ACC112 (cell line): ENCODE results near the gene MTF2.

Experiments used
- H2AFZ ChIP-seq: fragments of 200-600 bp; sonication (generic); one replicate; pipeline ENCODE4 v1.6.0; 2017; ENCODE audit warnings: antibody characterized with exemption, low read length; ENCODE audit not compliant: unreplicated experiment
- H3K27ac ChIP-seq: fragments of 200-600 bp; sonication (generic); 2 replicates; pipeline ENCODE4 v1.5.1; 2014; ENCODE audit warnings: low read depth, mild to moderate bottlenecking, antibody characterized with exemption, low read length, moderate library complexity
- H3K27me3 ChIP-seq: fragments of 200-600 bp; sonication (generic); 2 replicates; pipeline ENCODE4 v1.6.1; 2014; ENCODE audit warnings: mild to moderate bottlenecking, antibody characterized with exemption, low read length, moderate library complexity, mixed read lengths; ENCODE audit not compliant: insufficient read depth
- H3K36me3 ChIP-seq: fragments of 200-600 bp; sonication (generic); 2 replicates; pipeline ENCODE4 v1.6.1; 2016; ENCODE audit warnings: mild to moderate bottlenecking, antibody characterized with exemption, low read length, moderate library complexity, mixed read lengths; ENCODE audit not compliant: insufficient read depth
- H3K4me1 ChIP-seq: fragments of 200-600 bp; sonication (generic); one replicate; pipeline ENCODE4 v1.6.1; 2016; ENCODE audit warnings: low read length, mixed read lengths; ENCODE audit not compliant: insufficient read depth, unreplicated experiment, control insufficient read depth
- H3K4me3 ChIP-seq: fragments of 200-600 bp; sonication (generic); 2 replicates; pipeline ENCODE4 v1.5.1; 2014; ENCODE audit warnings: mild to moderate bottlenecking, low read depth, low read length
- H3K79me2 ChIP-seq: fragments of 200-600 bp; sonication (generic); one replicate; pipeline ENCODE4 v1.6.0; 2016; ENCODE audit warnings: low read length; ENCODE audit not compliant: control insufficient read depth, unreplicated experiment, insufficient read depth

MTF2 gene

GRCh38 chr1:93081716-93082115 lies 2.6 kb downstream of the MTF2 start:
- H3K27me3 ChIP-seq, result no peaks in the 10 kb centered on the region
- peak overlapping the region; percentile 100 for H3K4me3 ChIP-seq
- H3K27ac ChIP-seq, result peak overlapping the region; percentile 86
- peaks cover 22% of the 10 kb centered on the region for H3K36me3 ChIP-seq
- no peak overlapping the region for H2AFZ ChIP-seq
- peaks cover 12% of the 10 kb centered on the region for H3K4me1 ChIP-seq
- H3K79me2 ChIP-seq, result peaks cover 77% of the 10 kb centered on the region

GRCh38 chr1:93082313-93082712 lies 3.2 kb downstream of the MTF2 start:
- H3K79me2 ChIP-seq, result peaks cover 83% of the 10 kb centered on the region
- peaks cover 12% of the 10 kb centered on the region for H3K4me1 ChIP-seq
- H2AFZ ChIP-seq, result no peak overlapping the region
- peaks cover 22% of the 10 kb centered on the region for H3K36me3 ChIP-seq
- peak overlapping the region; percentile 53 for H3K27ac ChIP-seq
- peak overlapping the region; percentile 100; the same call in 1 of the 2 replicates for H3K4me3 ChIP-seq
- no peaks in the 10 kb centered on the region for H3K27me3 ChIP-seq

DNA sequence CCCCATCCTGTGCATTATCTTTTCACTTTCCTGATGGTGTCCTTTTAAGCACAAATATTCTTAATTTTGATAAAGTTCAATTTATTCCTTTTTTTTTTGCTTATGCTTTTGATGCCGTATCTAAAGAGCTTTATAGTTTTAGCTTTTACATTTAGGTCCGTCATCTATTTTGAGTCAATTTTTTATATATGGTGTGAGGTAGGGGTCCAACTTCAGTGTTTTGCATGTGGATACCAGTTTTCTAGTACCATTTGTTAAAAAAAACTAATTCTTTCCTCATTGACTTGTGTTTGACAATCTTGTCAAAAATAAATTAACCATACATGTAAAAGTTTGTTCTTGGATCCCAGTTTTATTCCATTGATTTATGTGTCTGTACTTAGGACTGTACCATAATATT lies 4.9 kb downstream of the MTF2 start:
- no peak overlapping the region for H3K4me3 ChIP-seq
- H2AFZ ChIP-seq, result no peak overlapping the region
- peaks cover 95% of the 10 kb centered on the region for H3K79me2 ChIP-seq
- no peaks in the 10 kb centered on the region for H3K27me3 ChIP-seq
- H3K36me3 ChIP-seq, result peaks cover 22% of the 10 kb centered on the region
- peaks cover 12% of the 10 kb centered on the region for H3K4me1 ChIP-seq
- H3K27ac ChIP-seq, result no peak overlapping the region

- peaks cover 22% of the 10 kb centered on the region for H3K36me3 ChIP-seq
- H3K4me1 ChIP-seq, result no peaks in the 10 kb centered on the region
- H3K27ac ChIP-seq, result no peak overlapping the region
- no peak overlapping the region for H2AFZ ChIP-seq
- peaks cover 82% of the 10 kb centered on the region for H3K79me2 ChIP-seq
- H3K4me3 ChIP-seq, result no peak overlapping the region
- H3K27me3 ChIP-seq, result no peaks in the 10 kb centered on the region
Measured at GRCh38 chr1:93087532-93087931, 8.4 kb downstream of the MTF2 start.

DNA sequence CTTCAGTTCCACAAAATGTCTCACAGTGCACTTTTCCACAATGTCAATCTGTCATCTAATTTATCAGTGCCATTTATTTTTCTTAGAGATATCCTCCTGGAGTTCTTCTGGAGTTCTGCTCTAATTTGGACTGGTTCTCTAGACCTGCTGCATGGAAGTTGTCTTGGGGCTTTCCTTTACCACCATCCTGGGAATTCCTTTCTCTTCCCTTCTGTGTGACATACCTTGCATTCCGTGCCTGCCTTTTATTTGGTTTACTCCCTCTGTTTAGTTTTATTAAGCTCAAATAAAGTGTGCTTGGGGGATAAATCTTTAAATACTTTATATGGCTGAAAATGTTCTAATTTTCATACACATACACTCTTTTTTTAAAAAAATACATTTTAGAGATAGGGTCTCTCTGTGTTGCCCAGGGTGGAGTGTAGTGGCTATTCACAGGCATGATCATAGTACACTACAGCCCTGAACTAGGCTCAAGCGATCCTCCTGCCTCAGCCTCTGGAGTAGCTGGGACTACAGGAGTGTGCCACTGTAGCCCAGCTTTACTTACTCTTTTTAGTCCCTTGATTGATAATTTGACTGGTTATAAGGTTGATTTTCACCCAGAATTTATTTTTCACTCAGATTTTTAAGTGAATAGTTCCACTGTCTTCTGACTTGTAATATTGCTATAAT lies 14.4 kb downstream of the MTF2 start:
- no peaks in the 10 kb centered on the region for H3K4me1 ChIP-seq

DNA sequence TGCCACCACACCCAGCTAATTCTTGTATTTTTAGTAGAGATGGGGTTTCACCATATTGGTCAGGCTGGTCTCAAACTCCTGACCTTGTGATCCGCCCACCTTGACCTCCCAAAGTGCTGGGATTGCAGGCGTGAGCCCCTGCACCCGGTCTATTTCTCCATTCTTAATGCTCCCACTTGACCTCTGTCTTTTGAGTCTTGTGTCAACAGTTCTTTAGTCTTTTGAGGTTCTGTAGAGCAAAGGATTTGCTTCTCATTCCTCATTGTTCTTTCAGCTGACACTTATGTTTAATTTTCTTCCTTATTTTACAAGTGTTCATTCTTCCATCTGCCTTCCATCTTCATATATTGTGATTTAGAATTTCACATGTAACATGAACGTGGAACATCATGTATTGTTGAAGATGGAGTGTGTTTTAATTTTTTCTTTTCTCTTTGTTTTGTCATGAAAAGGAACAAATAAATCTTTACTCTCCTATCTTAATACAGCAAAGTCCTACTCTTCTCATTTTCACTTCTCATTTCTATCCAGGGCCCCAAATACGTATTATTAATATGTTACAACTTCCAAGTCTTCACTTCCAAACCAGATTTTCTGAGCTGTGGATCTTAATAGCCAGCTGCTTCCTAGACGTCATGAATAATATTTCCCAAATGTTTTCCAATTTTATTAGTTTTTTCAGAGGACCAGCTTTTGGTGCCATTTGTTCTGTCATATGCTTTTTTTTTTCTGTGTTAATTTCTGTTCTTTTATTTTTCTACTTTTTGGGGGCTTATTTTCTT lies 16.9 kb downstream of the MTF2 start:
- peaks cover 86% of the 10 kb centered on the region for H3K79me2 ChIP-seq
- H3K36me3 ChIP-seq, result no peaks in the 10 kb centered on the region
- no peaks in the 10 kb centered on the region for H3K27me3 ChIP-seq
- H2AFZ ChIP-seq, result no peak overlapping the region
- H3K4me3 ChIP-seq, result no peak overlapping the region
- no peaks in the 10 kb centered on the region for H3K4me1 ChIP-seq
- no peak overlapping the region for H3K27ac ChIP-seq

More for the DNA sequence above, 14.4 kb downstream of the MTF2 start:
- Histone ChIP-seq H3K4me3 (no peak overlapping the region), H3K27ac (no peak overlapping the region), H3K36me3 (no peaks in the 10 kb centered on the region), H3K27me3 (no peaks in the 10 kb centered on the region), H2AFZ (no peak overlapping the region), H3K79me2 (peaks cover 81% of the 10 kb centered on the region)

- H3K27ac ChIP-seq, result no peak overlapping the region
- no peaks in the 10 kb centered on the region for H3K27me3 ChIP-seq
- peaks cover 84% of the 10 kb centered on the region for H3K79me2 ChIP-seq
- H2AFZ ChIP-seq, result no peak overlapping the region
- peaks cover 8% of the 10 kb centered on the region; the same call in 1 of the 2 replicates for H3K36me3 ChIP-seq
- no peak overlapping the region for H3K4me3 ChIP-seq
- no peaks in the 10 kb centered on the region for H3K4me1 ChIP-seq
Measured at GRCh38 chr1:93102142-93102541, 23.1 kb downstream of the MTF2 start.

DNA sequence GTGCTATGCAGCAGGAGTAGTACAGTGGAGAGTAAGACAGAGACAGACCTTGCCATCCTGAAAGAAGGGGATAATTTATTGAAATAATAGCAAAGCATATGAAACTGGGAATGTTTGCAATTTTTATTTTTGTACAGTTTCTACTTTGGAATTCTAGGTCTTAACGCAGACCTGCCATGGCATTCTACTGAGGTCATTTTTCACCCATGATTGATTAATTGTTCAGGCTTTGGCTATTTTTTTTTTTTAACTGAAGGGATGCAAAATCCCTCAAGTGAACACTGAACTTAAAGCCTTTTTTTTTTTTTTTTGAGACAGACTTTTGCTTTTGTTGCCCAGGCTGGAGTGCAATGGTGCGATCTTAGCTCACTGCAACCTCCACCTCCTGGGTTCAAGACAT lies 27.1 kb downstream of the MTF2 start:
- Histone ChIP-seq H3K4me3 (no peak overlapping the region), H3K79me2 (peaks cover 78% of the 10 kb centered on the region), H3K27me3 (no peaks in the 10 kb centered on the region), H3K36me3 (peaks cover 8% of the 10 kb centered on the region; the same call in 1 of the 2 replicates), H2AFZ (no peak overlapping the region), H3K4me1 (peaks cover 3% of the 10 kb centered on the region), H3K27ac (no peak overlapping the region)

DNA sequence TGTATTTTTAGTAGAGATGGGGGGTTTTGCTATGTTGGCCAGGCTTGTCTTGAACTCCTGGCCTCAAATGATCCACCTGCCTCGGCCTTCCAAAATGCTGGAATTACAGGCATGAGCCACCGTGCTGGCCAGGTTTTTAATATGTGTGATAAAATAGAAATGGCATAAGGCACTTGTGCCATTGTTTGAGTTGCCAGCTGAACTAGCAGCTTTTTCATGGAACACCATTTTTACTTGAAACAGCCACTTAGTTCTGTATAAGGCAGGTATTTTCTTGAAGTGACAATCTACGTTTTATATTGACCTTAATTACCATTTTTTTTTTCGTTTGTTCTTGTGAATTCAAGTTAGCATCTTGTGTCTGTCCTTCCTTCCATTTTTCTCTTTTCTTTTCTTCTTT lies 28.3 kb downstream of the MTF2 start:
- Histone ChIP-seq H3K27me3 (no peaks in the 10 kb centered on the region), H3K4me3 (no peak overlapping the region), H3K27ac (no peak overlapping the region), H3K4me1 (peaks cover 11% of the 10 kb centered on the region), H2AFZ (no peak overlapping the region), H3K79me2 (peaks cover 78% of the 10 kb centered on the region), H3K36me3 (peaks cover 8% of the 10 kb centered on the region; the same call in 1 of the 2 replicates)

DNA sequence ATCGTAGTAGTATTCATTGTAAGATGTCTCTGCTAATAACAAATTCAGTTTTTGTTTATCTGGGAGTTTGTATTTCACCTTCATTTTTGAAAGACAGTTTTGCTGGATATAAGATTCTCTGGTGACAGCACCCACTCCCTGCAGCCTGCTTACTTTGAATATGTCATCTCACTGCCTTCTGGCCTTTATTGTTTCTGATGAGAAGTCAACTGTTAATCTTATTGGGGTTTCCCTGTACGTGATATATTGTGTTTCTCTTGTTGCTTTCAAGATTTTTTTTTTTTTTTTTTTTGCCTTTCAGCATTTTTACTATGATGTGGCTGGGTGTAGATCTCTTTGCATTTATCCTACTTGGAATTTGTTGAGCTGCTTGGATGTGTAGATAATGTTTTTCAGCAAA lies 29.3 kb downstream of the MTF2 start:
- H3K4me1 ChIP-seq, result peaks cover 11% of the 10 kb centered on the region
- no peaks in the 10 kb centered on the region for H3K27me3 ChIP-seq
- peaks cover 8% of the 10 kb centered on the region; the same call in 1 of the 2 replicates for H3K36me3 ChIP-seq
- H3K79me2 ChIP-seq, result peaks cover 81% of the 10 kb centered on the region
- H2AFZ ChIP-seq, result no peak overlapping the region
- H3K27ac ChIP-seq, result no peak overlapping the region
- no peak overlapping the region for H3K4me3 ChIP-seq

GRCh38 chr1:93109578-93109977 lies 30.5 kb downstream of the MTF2 start:
- H2AFZ ChIP-seq, result no peak overlapping the region
- H3K4me1 ChIP-seq, result peaks cover 11% of the 10 kb centered on the region
- peaks cover 79% of the 10 kb centered on the region for H3K79me2 ChIP-seq
- no peaks in the 10 kb centered on the region for H3K27me3 ChIP-seq
- H3K4me3 ChIP-seq, result no peak overlapping the region
- H3K27ac ChIP-seq, result no peak overlapping the region
- peaks cover 13% of the 10 kb centered on the region; the same call in 1 of the 2 replicates for H3K36me3 ChIP-seq
